Measurements from ENCODE around the gene P2RY1. TPM values are rescaled to one million over a fixed set of nuclear protein-coding genes. Genes with fewer than 3 reads are reported as not detected.

The P2RY1 gene
- total RNA-seq, 1 experiment from 2014 or later: 1.7 TPM

DNA sequence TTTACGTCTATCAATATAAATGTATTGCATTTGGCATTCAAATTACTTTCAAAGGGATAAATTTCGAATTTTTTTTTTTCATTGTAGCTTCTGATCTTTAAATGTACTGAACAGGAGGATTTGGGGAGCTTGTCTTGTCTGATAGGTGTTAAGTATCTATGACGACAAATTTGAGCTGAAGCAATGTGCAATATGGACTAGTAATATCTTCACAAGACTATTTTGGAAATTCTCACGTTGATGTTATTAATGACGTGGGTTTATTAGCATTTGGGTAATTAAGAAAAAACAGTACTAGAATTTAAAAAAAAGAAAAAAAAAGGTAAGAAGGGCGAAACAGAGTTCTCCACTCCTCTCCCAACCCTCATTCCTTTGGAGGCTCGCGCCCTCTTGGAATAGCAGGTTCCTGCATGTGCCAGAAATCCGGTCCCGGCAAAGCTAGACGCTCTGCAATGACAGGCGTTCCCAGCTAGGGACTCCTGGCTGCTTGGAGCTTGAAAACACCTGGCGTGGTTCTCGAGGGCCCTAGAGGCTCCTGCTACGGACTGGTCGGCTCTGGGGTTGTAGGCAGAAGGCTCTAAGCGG, 648 bp upstream of the P2RY1 start:
- peak overlapping the region; percentile 91 for H2AFZ ChIP-seq (ENCODE audit: low read depth, low read length, poor library complexity, severe bottlenecking)
- H3K9ac ChIP-seq (ENCODE audit: low read length): peak overlapping the region; percentile 51
- ChIA-PET POLR2A (interaction anchor here (1.8 kb wide), 1 partner anchor 10 kb away, joined by 7 read pairs; no protein-coding TSS in a partner anchor), RAD21 (ENCODE audit: low non-redundant PET in 1 of 2, low total read pairs in 2 of 2, uncharacterized antibody in 2 of 2, unreplicated experiment in 2 of 2) (no interaction called here), CTCF (interaction anchor here (0.6 kb wide), 1 partner anchor 121 kb away, joined by 4 read pairs; no protein-coding TSS in a partner anchor)
- no peaks in the 10 kb centered on the region for H3K79me2 ChIP-seq (ENCODE audit: insufficient read depth, low read length)
- ATAC-seq (peak; percentile 71; the same call in 1 of the 2 replicates), DNase-seq (ENCODE audit: low read depth, low spot score) (peak; percentile 40)
- H3K27ac ChIP-seq (ENCODE audit: low read depth, low read length): peak overlapping the region; percentile 49
- H3K9me2 ChIP-seq (ENCODE audit: insufficient read depth): no peaks in the 10 kb centered on the region
- peak overlapping the region; percentile 44 to 65 for H3K4me3 ChIP-seq (replicated peaks in 1 of 2; ENCODE audit: low read depth in 1 of 2, low read length in 2 of 2)
- BruUV-seq (replicated peaks): no TSS peak
- intact Hi-C loops (cut with micrococcal nuclease): no loop called here
- H3K27me3 ChIP-seq (ENCODE audit: insufficient read depth, low read length): no peaks in the 10 kb centered on the region
- H3K36me3 ChIP-seq (ENCODE audit: control insufficient read depth in 1 of 2, insufficient read depth in 2 of 2, low read length in 2 of 2): no peaks in the 10 kb centered on the region
- H3K4me1 ChIP-seq (ENCODE audit: control insufficient read depth in 1 of 2, insufficient read depth in 2 of 2, low read length in 2 of 2): peaks cover 0 to 16% of the 10 kb centered on the region in 2 experiments; a peak in 2 of 4 replicates
- no peak for TF ChIP-seq FOSL1 (IDR thresholded peaks at IDR 0.05; ENCODE audit: low read depth)
- no peak for TF ChIP-seq POLR2AphosphoS5 (IDR thresholded peaks at IDR 0.05; ENCODE audit: low read depth, low read length)
- TF ChIP-seq MAX (IDR thresholded peaks at IDR 0.05): peak; percentile 60; the same call in 1 of the 2 replicates
- TF ChIP-seq CTCF (IDR thresholded peaks at IDR 0.05 in 2 of 3, conservative IDR thresholded peaks at IDR 0.05 in 1 of 3; ENCODE audit: borderline replicate concordance in 1 of 3, insufficient read depth in 1 of 3, low read depth in 2 of 3, low read length in 2 of 3): peak in 2 of 3 experiments; percentile 16 to 32; a peak in 2 of 6 replicates
- no peak for TF ChIP-seq ELF1 (IDR thresholded peaks at IDR 0.05; ENCODE audit: borderline replicate concordance, low read depth)
- TF ChIP-seq SIN3A (IDR thresholded peaks at IDR 0.05; ENCODE audit: low read depth): peak; percentile 14; the same call in 1 of the 2 replicates
- peak overlapping the region; percentile 93 for H3K4me2 ChIP-seq (ENCODE audit: low read length)
- no peaks in the 10 kb centered on the region for H4K20me1 ChIP-seq (ENCODE audit: insufficient read depth)
- H3K9me3 ChIP-seq (ENCODE audit: control insufficient read depth in 1 of 2, insufficient read depth in 1 of 2, low read depth in 1 of 2, low read length in 2 of 2): no peaks in the 10 kb centered on the region
